Stimulated activated CD8-positive, alpha-beta memory T cell treated with anti-CD3 and anti-CD28 coated beads, Interleukin-12 subunit alpha, Interleukin-12 subunit beta, amount 100 ng/mL, for 4 hours (primary cell): ENCODE results near the gene NOTUM.

Source experiments
- DNase-seq: peaks from one replicate; pipeline ENCODE4 v3.0.0-alpha.2; 2020; ENCODE audit warnings: low read depth

Gene NOTUM

GRCh38 chr17:81909966-81910839, 50.8 kb downstream of the NOTUM start:
- DNase-seq = no peak

- no peak for DNase-seq
Observed at GRCh38 chr17:81909231-81909630, 51.8 kb downstream of the NOTUM start.

- DNase-seq = no peak
Observed at GRCh38 chr17:81908793-81909192, 52.2 kb downstream of the NOTUM start.

GRCh38 chr17:81907219-81908145, 53.5 kb downstream of the NOTUM start:
- DNase-seq = no peak

DNA sequence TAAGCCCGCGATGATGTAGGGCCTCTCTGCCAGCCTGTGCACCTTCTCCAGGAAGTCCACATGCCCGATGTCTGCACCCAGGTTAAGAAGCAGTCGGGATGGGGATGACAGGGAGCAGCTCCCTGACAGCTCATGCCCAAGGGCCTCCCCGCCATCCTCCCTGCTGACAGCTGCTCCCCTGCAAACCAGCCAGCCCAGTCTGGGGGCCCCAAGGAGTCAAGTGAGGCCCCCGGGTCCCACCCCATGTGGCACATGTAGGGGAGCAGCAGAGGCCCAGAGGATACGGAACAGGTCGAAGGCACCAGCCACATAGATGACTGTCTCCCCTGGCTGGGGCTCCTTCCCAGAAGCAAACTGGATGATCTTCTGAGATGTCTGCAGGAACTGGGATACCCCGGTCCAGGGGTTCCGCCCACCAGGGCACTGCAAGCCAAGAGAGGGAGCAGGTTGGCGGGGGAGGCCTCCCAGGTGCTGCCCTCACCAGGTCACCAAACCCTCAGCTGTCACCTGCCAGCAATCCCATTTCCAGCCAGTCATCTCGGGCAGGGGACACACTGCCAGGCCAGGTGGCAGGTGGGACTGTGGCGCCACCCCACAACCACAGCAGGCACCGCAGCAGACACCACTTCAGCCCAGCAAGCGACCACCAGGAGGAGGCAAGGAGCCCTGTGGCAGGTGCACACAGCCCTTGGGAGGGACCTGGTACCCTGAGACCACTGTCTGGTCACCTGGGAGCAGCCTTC, 54.3 kb downstream of the NOTUM start:
- no peak for DNase-seq

DNA sequence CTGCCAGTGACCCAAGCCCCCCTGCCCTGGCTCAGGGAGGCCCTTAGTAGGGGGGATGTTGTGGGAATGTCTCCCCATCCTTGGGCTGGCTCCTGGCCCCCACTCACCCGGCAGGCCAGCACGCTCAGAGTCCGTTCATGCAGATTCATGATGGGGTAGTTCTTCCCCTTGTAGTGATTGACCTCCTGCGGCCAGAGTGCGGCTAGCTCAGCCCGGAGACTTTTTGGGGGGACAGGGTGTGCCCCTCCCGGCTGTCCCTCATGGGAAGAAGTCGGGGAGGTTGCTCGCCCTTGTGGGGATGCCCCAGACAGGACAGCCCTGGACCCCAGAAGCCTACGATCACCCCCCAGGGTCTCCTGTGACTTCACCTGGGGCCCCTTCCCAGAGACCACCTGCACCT, 55.0 kb downstream of the NOTUM start:
- DNase-seq = no peak

DNA sequence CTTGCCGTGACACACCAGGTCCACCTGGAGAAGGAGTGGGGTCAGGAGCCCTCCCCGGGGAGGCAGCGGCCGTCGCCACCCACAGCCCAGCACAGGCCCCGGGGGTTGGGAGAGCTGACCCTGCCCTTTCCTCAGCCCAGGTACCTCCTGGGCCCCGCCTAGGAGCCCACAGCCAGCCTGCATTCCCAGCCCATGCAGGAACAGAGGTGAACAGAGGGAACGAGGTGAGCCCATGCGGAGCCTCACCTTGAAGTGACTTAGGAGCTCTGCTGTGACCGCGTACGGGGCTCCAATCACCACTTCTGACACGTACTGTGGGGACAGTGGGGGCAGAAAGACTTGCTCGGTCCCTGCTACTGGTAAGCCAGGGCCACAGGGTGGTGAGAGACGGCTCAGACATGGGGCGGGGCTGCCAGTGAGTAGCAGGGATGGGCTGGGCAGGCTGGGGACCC, 55.5 kb downstream of the NOTUM start:
- no peak for DNase-seq

- no peak for DNase-seq
Observed at GRCh38 chr17:81904600-81905423, 56.2 kb downstream of the NOTUM start.

- no peak for DNase-seq
Observed at GRCh38 chr17:81903896-81904599, 56.9 kb downstream of the NOTUM start.

DNA sequence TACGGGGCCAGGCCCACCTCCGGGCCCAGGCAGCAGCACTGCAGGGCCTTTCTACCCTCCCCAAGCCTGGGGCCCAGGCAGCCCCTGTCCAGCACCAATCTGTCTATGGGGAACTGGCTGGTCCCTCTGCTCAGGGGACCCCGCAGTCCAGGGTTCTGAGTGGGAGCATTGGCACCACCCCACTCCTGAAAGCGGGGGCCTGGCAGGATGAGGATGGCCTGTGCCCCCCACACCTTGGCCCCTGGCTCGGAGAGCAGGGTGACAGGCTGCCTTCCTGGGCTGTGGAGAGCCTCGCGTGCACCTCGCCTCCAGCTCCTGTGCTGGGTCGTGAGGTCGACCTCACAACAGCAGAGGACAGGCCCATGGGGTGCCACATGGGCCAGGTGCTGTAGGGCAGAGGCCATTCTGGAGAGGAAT, 57.6 kb downstream of the NOTUM start:
- DNase-seq = no peak

DNA sequence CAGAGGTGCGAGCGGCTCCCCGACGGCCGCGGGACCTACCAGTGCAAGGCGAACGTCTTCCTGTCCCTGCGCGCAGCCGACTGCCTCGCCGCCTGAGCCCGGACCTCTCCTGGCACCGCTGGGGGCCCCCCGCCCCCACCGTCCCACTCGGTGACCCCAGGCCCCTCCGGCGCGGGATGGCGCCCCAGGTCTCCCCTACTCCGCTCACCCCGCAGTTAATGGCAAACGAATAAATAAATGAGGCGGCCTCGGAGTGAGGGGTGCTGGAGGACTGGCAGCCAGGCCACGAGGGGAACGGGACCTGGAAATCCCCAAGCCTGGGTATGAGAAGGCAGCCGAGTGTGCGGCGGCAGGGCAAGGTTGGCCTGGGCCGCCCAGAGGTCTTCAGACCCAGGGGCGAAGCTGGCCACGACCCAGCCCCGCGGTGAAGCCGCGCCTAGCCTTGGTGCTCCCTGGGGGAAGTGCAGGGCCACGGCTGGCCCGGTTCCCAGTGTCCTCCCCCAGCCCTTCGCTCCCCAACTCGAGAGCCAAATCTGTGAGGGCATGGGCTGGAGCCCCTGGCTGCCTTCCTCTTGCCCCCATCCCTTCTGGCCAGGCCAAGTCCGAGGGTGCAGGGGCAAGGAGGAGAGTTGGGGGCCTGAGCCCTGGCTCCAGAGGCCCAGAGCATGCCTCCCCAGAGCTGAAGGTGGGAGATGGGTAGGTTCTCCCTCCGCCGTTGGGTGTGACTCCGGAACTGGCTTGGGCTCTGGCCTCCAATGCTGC, 58.2 kb downstream of the NOTUM start:
- no peak for DNase-seq
